Uterus (tissue), 4 donors: ENCODE measurements around the gene MTHFD2L. TPM values are rescaled to one million over a fixed set of nuclear protein-coding genes. Genes with fewer than 3 reads are reported as not detected.

Source experiments
- DNase-seq, 2 donors: peaks; one replicate each; pipeline ENCODE4 v3.0.0-alpha.2; 2019 to 2020
- H3K27ac ChIP-seq, 2 donors: fragments of 200-600 bp; sonication (generic); 1 replicate in 1 of 2; 2 replicates in 1 of 2; pipeline ENCODE4 v1.5.1; 2016 to 2018
- H3K27me3 ChIP-seq, 2 donors: fragments of 200-600 bp; sonication (generic); one replicate each; pipeline ENCODE4 v1.5.1; 2018 to 2019; ENCODE audit warnings: control low read depth in 1 of 2
- H3K36me3 ChIP-seq, 2 donors: fragments of 200-600 bp; sonication (generic); one replicate each; pipeline ENCODE4 v1.5.1; 2019; ENCODE audit warnings: control low read depth in 1 of 2
- H3K4me1 ChIP-seq, 2 donors: fragments of 200-600 bp; sonication (generic); one replicate each; pipeline ENCODE4 v1.5.1; 2018 to 2019; ENCODE audit warnings: control low read depth in 1 of 2
- H3K4me3 ChIP-seq, 2 donors: fragments of 200-600 bp; sonication (generic); 1 replicate in 1 of 2; 2 replicates in 1 of 2; pipeline ENCODE4 v1.5.1; 2018 to 2019; ENCODE audit warnings: mild to moderate bottlenecking in 1 of 2
- H3K9me3 ChIP-seq, 2 donors: fragments of 200-600 bp; sonication (generic); one replicate each; pipeline ENCODE4 v1.5.1; 2019; ENCODE audit warnings: control low read depth in 1 of 2
- POLR2A ChIP-seq, 2 donors: fragments of 450-650 bp; IDR thresholded peaks; one replicate each; pipeline ENCODE4 v1.6.1; 2016; ENCODE audit warnings: antibody characterized with exemption in 2 of 2, mild to moderate bottlenecking in 1 of 2, moderate library complexity in 1 of 2
- intact Hi-C: fragments of 100-400 bp; cut with DNase I; formaldehyde crosslinking; loops from one replicate; pipeline ENCODE4 v1.15.1; 2023; ENCODE audit warnings: low total_unique reads
- total RNA-seq, 4 donors: library from RNA; depleted of rRNA in 3 of 4; stranded (reverse); fragments of >200 nt in 3 of 4; gene quantifications; one replicate each; pipeline versions ENCODE4 v1.1.0 to v1.2.4, GENCODE V29; 2014 to 2023
- TF ChIP-seq, protein P1 (sequence below), 4 experiments: fragments of 200-600 bp in 2 of 4; fragments of 450-650 bp in 2 of 4; sonication (generic) in 2 of 4; IDR thresholded peaks; one replicate each; pipeline ENCODE4 v1.5.1; 2016 to 2019; ENCODE audit warnings: antibody characterized with exemption in 4 of 4, mild to moderate bottlenecking in 2 of 4, moderate library complexity in 1 of 4
- donor health status: DM: yes; HTN: yes; CAD: no.

Gene MTHFD2L
- total RNA-seq, 4 donors from 2014 or later = 2.4 to 32.5 (median 12.9) TPM

DNA sequence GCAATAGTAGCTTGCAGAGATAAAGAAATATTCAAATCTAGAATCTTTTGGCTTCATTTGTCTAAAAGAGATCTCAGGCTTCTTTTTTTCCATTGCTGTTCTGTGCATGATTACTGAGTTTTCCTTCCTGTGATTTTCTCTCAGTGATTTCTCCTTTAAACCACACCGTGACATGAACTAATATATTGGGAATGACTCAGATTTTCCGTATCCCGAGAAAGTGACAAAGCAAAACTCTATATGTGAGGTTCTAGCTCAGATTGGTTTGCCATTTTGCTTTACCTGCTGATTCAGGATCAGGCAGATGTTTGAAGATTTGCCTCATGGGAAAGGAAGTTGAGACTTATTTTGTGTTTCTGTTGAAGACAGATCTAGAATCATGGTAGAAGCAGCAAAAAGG lies 59.4 kb downstream of the MTHFD2L start:
- Histone ChIP-seq H3K27me3 (no peaks in the 10 kb centered on the region), H3K27ac (no peak overlapping the region), H3K4me3 (no peak overlapping the region), H3K4me1 (no peaks in the 10 kb centered on the region), H3K9me3 (no peaks in the 10 kb centered on the region), H3K36me3 (no peaks in the 10 kb centered on the region)
- no peak for DNase-seq
- no peak for TF ChIP-seq POLR2A (IDR thresholded peaks at IDR 0.05)
- TF ChIP-seq, protein P1, sequence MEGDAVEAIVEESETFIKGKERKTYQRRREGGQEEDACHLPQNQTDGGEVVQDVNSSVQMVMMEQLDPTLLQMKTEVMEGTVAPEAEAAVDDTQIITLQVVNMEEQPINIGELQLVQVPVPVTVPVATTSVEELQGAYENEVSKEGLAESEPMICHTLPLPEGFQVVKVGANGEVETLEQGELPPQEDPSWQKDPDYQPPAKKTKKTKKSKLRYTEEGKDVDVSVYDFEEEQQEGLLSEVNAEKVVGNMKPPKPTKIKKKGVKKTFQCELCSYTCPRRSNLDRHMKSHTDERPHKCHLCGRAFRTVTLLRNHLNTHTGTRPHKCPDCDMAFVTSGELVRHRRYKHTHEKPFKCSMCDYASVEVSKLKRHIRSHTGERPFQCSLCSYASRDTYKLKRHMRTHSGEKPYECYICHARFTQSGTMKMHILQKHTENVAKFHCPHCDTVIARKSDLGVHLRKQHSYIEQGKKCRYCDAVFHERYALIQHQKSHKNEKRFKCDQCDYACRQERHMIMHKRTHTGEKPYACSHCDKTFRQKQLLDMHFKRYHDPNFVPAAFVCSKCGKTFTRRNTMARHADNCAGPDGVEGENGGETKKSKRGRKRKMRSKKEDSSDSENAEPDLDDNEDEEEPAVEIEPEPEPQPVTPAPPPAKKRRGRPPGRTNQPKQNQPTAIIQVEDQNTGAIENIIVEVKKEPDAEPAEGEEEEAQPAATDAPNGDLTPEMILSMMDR (IDR thresholded peaks at IDR 0.05) = no peak
- intact Hi-C loops = no loop called here

DNA sequence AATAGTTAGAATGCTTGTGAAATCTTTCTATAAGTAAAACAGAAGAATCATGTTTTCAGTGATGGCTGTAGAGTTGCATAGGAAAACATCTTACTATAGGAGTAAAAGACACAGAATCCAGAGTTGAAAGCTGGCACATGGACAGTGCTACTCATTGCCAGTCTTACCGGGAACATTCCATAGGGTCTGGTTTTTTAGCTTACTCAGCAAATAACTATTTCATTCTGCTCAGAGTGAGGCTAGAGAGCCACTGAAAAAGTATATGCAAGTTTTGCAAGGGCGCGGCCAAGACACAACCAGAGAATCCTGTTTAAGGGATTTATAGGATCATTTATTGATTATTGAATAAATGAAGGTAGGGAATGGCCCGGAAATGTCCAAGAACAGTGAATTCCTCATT lies 60.3 kb downstream of the MTHFD2L start:
- no peak overlapping the region for H3K27ac ChIP-seq
- H3K4me1 ChIP-seq = no peaks in the 10 kb centered on the region
- H3K4me3 ChIP-seq = no peak overlapping the region
- H3K36me3 ChIP-seq = no peaks in the 10 kb centered on the region
- H3K27me3 ChIP-seq = no peaks in the 10 kb centered on the region
- intact Hi-C loops = no loop called here
- no peaks in the 10 kb centered on the region for H3K9me3 ChIP-seq
- DNase-seq = no peak
- TF ChIP-seq, protein P1 (IDR thresholded peaks at IDR 0.05) = no peak
- no peak for TF ChIP-seq POLR2A (IDR thresholded peaks at IDR 0.05)

DNA sequence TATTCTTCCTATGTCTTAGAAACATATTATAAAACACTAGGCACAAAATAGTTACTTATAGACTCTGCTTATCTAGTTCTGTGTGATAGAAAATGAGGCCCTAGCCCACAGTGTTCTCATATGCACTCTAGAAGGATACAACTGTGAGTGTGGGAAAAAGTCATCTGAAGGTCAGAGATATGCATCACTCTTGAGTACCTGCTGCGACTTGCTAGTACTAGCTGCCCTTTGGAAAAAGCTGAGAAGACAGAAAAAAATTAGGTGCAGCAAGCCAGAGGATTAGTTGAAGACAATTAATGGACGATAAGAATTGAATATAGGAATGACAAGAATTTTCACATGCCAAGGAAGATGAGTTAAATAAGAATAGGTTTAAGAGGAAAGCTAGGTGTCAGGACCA lies 61.3 kb downstream of the MTHFD2L start:
- intact Hi-C loops = no loop called here
- TF ChIP-seq, protein P1 (IDR thresholded peaks at IDR 0.05) = no peak
- TF ChIP-seq POLR2A (IDR thresholded peaks at IDR 0.05) = no peak
- Histone ChIP-seq H3K4me1 (no peaks in the 10 kb centered on the region), H3K36me3 (no peaks in the 10 kb centered on the region), H3K27me3 (no peaks in the 10 kb centered on the region), H3K27ac (no peak overlapping the region), H3K4me3 (no peak overlapping the region), H3K9me3 (no peaks in the 10 kb centered on the region)
- no peak for DNase-seq

DNA sequence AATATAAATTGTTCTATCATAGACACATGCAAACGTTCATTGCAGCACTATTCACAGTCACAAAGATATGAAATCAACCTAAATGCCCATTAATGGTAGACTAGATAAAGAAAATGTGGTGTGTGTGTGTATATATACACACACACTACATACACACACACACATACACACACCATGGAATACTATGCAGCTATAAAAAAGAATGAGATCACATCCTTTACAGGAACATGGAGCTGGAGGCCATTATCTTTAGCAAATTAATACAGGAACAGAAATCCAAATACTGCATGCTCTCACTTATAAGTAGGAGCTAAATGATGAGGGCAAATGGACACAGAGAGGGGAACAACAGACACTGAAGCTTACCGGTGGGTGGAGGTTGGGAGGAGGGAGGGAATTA lies 65.2 kb downstream of the MTHFD2L start:
- no peak for TF ChIP-seq POLR2A (IDR thresholded peaks at IDR 0.05)
- TF ChIP-seq, protein P1 (IDR thresholded peaks at IDR 0.05) = no peak
- no peaks in the 10 kb centered on the region for H3K9me3 ChIP-seq
- no peaks in the 10 kb centered on the region for H3K4me1 ChIP-seq
- no peaks in the 10 kb centered on the region for H3K36me3 ChIP-seq
- no peak for DNase-seq
- no peak overlapping the region for H3K4me3 ChIP-seq
- no peak overlapping the region for H3K27ac ChIP-seq
- intact Hi-C loops = no loop called here
- no peaks in the 10 kb centered on the region for H3K27me3 ChIP-seq

DNA sequence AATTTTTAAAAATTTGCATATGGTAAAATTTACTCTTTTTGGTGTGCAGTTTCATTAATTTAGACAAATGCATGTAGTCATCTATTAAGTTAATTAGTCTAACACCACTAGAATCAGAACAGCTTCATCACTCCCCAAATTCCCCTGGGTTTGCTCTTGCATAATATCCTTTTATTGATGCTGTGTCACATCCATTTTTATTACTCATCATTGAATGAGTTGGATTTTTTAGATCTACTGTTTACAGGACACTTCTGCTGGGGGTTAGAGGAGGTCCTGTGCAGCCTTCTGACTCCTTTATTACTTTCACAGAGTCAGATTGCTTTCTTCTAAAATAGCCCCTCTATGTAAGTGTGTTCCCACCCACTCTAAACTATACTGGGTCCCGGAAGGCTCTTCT lies 65.9 kb downstream of the MTHFD2L start:
- no peak overlapping the region for H3K27ac ChIP-seq
- H3K27me3 ChIP-seq = no peaks in the 10 kb centered on the region
- DNase-seq = no peak
- no peaks in the 10 kb centered on the region for H3K4me1 ChIP-seq
- TF ChIP-seq, protein P1 (IDR thresholded peaks at IDR 0.05) = no peak
- TF ChIP-seq POLR2A (IDR thresholded peaks at IDR 0.05) = no peak
- no peak overlapping the region for H3K4me3 ChIP-seq
- intact Hi-C loops = no loop called here
- no peaks in the 10 kb centered on the region for H3K36me3 ChIP-seq
- no peaks in the 10 kb centered on the region for H3K9me3 ChIP-seq
